HEK293 (cell line): ENCODE data around the gene CRCP.

Experiments used
- GLI4 ChIP-seq: fragments of 450-650 bp; formaldehyde crosslinking; IDR thresholded peaks from 2 replicates; pipeline ENCODE4 v1.5.1; 2016; ENCODE audit warnings: missing biosample characterization, missing genetic modification characterization
- MYNN ChIP-seq: fragments of 450-650 bp; formaldehyde crosslinking; IDR thresholded peaks from 2 replicates; pipeline ENCODE4 v1.5.1; 2016; ENCODE audit warnings: missing biosample characterization, missing genetic modification characterization, borderline replicate concordance
- PBX3 ChIP-seq: sonication (generic); formaldehyde crosslinking; IDR thresholded peaks from 2 replicates; pipeline ENCODE4 v1.8.1; 2022; ENCODE audit warnings: mild to moderate bottlenecking, moderate library complexity, missing genetic modification reagents
- ZNF133 ChIP-seq: fragments of 450-650 bp; formaldehyde crosslinking; IDR thresholded peaks from 2 replicates; pipeline ENCODE4 v1.5.1; 2016; ENCODE audit warnings: missing biosample characterization, missing genetic modification characterization
- ZNF549 ChIP-seq: fragments of 450-650 bp; IDR thresholded peaks from 2 replicates; pipeline ENCODE4 v1.5.1; 2018; ENCODE audit warnings: missing biosample characterization, missing genetic modification characterization, mild to moderate bottlenecking, inconsistent platforms, moderate library complexity
- ZNF571 ChIP-seq: fragments of 450-650 bp; formaldehyde crosslinking; IDR thresholded peaks from 2 replicates; pipeline ENCODE4 v1.5.0; 2017; ENCODE audit warnings: missing biosample characterization, missing genetic modification characterization
- TF ChIP-seq, protein P1 (sequence below): fragments of 450-650 bp; formaldehyde crosslinking; IDR thresholded peaks from 2 replicates; pipeline ENCODE4 v1.5.1; 2017; ENCODE audit warnings: missing biosample characterization, missing genetic modification characterization
- TF ChIP-seq, protein P2 (sequence below): fragments of 450-650 bp; formaldehyde crosslinking; IDR thresholded peaks from 2 replicates; pipeline ENCODE4 v1.5.1; 2016; ENCODE audit warnings: missing biosample characterization, missing genetic modification characterization
- TF ChIP-seq, protein P3 (sequence below): fragments of 450-650 bp; formaldehyde crosslinking; IDR thresholded peaks from 2 replicates; pipeline ENCODE4 v1.5.1; 2016; ENCODE audit warnings: missing biosample characterization, missing genetic modification characterization, low read depth

GRCh38 chr7:66082886-66083415, 31.7 kb upstream of the CRCP start:
- TF ChIP-seq, protein P1, sequence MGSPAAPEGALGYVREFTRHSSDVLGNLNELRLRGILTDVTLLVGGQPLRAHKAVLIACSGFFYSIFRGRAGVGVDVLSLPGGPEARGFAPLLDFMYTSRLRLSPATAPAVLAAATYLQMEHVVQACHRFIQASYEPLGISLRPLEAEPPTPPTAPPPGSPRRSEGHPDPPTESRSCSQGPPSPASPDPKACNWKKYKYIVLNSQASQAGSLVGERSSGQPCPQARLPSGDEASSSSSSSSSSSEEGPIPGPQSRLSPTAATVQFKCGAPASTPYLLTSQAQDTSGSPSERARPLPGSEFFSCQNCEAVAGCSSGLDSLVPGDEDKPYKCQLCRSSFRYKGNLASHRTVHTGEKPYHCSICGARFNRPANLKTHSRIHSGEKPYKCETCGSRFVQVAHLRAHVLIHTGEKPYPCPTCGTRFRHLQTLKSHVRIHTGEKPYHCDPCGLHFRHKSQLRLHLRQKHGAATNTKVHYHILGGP = no peak
- TF ChIP-seq, protein P2, sequence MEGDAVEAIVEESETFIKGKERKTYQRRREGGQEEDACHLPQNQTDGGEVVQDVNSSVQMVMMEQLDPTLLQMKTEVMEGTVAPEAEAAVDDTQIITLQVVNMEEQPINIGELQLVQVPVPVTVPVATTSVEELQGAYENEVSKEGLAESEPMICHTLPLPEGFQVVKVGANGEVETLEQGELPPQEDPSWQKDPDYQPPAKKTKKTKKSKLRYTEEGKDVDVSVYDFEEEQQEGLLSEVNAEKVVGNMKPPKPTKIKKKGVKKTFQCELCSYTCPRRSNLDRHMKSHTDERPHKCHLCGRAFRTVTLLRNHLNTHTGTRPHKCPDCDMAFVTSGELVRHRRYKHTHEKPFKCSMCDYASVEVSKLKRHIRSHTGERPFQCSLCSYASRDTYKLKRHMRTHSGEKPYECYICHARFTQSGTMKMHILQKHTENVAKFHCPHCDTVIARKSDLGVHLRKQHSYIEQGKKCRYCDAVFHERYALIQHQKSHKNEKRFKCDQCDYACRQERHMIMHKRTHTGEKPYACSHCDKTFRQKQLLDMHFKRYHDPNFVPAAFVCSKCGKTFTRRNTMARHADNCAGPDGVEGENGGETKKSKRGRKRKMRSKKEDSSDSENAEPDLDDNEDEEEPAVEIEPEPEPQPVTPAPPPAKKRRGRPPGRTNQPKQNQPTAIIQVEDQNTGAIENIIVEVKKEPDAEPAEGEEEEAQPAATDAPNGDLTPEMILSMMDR = no peak
- TF ChIP-seq ZNF549 = no peak
- TF ChIP-seq, protein P3, sequence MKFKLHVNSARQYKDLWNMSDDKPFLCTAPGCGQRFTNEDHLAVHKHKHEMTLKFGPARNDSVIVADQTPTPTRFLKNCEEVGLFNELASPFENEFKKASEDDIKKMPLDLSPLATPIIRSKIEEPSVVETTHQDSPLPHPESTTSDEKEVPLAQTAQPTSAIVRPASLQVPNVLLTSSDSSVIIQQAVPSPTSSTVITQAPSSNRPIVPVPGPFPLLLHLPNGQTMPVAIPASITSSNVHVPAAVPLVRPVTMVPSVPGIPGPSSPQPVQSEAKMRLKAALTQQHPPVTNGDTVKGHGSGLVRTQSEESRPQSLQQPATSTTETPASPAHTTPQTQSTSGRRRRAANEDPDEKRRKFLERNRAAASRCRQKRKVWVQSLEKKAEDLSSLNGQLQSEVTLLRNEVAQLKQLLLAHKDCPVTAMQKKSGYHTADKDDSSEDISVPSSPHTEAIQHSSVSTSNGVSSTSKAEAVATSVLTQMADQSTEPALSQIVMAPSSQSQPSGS (tag by site-specific recombination) = no peak
- TF ChIP-seq ZNF133 (tag by site-specific recombination) = no peak
- no peak for TF ChIP-seq ZNF571
- no peak for TF ChIP-seq PBX3 (CRISPR knock-in tag)
- no peak for TF ChIP-seq GLI4 (tag by site-specific recombination)
- no peak for TF ChIP-seq MYNN (tag by site-specific recombination)
